GM19372 (cell line): ENCODE data around the gene CAPN15.

ENCODE experiments used
- ATAC-seq: cut with Tn5 transposase; IDR thresholded peaks from one replicate; pipeline ENCODE4 v1.9.1; 2021; ENCODE audit warnings: mild to moderate bottlenecking, low read depth, moderate library complexity; ENCODE audit not compliant: unreplicated experiment

CAPN15 gene

DNA sequence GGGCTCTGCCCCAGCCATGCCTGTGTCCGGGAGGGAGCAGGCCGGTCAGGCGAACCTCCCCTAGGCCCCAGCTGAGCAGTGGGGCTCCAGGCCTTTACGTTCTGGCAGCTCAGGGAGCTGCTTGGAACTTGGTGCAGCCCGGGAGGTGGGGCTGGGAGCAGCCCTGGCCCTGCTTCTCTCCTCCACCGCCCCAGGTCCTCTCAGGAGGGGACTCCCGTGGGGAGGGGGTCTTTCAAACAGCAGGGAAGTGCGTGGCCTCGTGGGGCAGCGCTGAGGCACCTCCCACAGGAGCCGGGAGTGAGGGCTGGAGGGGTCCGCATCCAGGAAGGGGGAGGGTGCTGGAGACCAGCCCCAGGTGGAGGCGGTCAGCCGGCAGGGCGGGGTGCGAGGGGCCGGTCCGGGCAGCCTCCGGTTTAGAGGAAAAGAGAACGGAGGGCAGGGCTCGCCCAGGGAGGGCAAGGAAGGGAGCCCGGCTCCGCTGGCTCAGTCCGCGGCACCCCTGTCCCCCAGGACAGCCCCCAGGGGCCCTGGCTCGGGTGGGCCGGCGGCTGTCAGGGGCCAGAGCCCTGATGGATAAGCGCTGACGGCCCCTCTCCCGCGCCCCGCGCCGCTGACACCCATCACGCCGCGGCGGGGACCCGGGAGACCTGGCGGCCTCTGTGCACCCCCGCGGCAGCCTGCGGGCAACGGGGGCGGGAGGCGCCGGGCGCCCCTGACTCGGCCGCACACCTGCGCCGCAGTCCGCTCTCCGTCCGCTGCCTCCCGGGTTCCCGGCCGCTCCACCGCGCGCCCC is 32.1 kb downstream of the CAPN15 start:
- no peak for ATAC-seq

DNA sequence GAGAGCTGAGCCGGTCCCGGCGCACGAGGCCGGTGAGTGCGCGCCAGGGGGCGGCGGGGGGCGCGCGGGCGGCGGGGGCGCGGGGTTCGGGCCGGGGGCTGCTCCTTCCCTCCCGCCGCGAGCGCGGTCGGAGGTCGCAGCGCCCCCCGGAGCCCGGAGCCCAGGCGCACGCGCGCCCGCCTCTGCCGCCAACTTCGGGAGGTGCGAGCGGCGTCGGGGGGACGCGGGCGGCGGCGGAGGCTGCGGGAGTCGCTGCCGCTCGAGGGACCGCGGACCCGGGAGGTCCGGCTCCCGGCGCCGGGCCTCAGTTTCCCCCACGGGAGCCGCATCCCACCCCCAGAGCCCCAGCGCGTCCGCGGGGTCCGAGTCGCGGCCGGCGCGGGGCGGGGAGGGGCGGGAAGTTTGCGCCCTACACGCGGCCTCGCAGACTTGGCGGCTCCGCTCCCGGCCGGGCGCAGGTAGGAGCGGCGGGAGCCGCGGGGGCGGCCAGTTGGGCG is 32.7 kb downstream of the CAPN15 start, which contains the start of gene PRR35:
PRR35 (plus strand) TSS at position 191 of the 497 bp plus-strand sequence. CDS start 2,901 bp downstream, outside the sequence.
- no peak for ATAC-seq

DNA sequence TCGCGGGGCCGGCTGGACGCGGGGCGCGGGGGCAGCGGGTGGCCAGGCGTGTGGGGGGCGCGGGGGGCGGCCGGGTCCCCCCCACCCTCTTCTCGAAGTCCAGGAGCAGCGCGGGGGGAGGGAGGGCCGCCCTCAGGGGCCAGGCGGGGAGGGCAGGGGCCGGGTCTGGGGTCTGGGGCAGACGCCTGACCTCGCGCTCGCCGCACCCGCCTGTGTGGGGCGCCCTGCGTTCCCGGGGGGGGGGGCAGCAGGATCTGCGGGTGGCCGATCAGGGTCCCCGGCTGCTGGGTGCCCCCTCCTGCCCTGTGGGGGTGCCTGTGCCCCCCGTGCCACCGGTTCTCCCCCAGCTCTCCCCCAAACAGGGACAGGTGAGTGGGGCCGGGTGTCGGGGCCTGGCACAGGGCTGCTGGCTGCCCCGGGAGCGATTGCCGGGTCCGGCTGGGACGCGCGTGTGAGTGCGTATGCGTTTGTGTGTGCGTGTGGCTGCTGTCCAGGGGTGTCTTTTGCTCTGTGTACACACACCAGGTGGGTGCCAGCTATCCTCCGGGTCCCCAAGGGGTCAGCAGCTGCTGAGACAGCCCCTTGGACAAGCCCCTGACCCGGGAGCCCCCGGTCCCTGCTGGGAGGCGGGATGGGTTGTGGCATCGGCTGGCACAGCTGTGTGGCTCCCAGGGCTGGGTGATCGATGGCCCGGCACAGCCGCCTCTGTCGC is 33.3 kb downstream of the CAPN15 start:
- no peak for ATAC-seq

DNA sequence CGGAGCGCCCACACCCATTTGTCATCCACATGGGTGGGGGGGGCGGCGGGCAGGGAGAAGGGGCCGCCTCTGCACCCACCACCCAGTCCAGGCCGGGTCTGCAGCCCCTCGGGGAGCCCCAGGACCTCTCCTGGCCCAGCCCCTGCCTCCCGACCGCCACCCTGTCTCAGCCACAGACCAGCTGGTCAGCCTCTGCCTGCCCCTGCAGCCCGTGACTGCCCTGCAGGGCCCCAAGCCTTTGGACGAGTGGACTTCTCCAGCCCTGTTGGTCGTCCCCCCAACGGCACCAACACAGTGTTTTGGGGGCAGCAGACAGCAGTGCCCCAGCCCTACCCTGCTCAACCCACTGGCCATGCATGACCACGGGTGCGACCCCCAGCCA is 33.9 kb downstream of the CAPN15 start:
- ATAC-seq = no peak

GRCh38 chr16:561957-562938 is 34.7 kb downstream of the CAPN15 start:
- no peak for ATAC-seq

GRCh38 chr16:563072-563644 is 35.6 kb downstream of the CAPN15 start:
- no peak for ATAC-seq

DNA sequence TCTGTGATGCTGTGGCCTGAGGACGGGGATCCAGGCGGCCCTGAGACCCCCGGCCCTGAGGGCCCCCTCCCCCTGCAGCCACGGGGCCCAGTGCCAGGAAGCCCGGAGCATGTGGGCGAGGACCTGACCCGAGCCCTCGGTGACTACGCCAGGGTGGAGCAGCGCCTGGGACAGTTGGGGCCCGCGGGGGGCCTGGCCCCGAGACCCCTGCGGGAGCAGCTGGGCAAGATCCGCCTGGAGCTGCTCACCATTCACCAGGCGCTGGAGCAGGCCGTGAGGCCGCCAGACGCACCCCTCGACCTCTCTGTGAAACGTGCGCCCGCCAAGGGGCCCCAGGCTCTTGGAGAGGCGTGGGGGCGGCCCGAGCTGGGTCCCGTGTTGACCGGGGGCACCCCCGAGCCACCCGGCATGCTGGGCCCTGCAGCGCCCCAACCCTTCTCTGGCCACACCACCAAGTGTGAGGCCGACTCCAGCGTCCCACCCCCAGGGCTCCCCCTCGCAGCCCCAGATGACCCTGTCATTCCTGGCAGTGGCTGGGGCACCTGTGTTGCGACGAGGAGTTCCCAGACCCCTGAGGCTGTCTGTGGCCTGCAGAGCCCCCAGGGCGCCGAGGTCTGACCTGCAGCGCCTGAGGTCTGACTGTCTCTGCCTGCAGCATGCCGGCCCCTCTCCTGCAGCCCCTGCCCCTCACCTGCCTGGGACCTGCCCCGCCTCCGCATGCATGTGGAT is 37.3 kb downstream of the CAPN15 start:
- ATAC-seq = no peak

DNA sequence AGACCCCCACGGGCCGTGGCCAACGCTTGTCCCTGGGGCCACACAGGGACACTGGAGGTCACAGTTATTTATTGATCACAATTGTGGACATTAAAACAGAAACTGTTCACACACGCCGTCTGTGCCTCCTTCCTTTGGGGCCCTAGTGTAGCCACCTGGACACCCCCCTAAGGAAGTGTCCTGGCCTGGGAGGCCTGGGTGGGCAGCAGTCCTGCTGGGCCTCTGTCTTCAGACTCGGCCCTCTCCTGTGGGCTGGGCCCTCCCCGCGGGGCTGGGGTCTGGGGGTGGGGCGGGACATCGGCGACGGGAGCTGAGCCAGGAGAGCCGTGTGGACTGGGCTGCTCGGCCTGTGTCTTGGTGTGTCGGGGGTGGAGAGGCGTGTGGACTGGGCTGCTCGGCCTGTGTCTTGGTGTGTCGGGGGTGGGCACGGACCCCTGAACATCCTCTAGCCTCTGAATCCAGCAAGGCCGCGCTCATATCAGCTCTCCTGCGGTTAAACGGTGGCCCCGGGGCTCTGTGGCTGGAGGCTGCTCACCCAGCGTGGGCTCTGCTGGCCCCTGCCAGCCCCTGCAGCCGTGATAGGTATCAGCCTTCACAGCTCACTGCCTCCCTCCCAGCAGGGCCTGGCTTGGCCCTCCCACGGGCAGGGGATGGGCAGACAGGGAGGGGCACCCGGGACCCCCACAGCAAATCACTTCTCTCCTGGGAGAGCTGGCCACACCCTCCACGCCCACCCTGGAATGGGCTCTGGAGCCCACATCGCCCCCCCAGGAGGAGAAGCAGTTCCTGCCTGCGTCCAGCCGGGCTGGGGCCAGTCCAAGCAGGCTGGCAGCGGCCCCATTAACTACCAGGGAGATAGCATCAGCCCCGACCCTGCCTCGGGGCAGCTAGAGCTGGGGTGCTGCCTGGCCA is 38.2 kb downstream of the CAPN15 start:
- ATAC-seq = no peak

GRCh38 chr16:566475-567372 is 39.2 kb downstream of the CAPN15 start, which contains the start of gene NHLRC4:
Gene NHLRC4 (plus strand): TSS chr16:567005. CDS start chr16:568048, 1,043 bp downstream.
- ATAC-seq = peak; percentile 50

DNA sequence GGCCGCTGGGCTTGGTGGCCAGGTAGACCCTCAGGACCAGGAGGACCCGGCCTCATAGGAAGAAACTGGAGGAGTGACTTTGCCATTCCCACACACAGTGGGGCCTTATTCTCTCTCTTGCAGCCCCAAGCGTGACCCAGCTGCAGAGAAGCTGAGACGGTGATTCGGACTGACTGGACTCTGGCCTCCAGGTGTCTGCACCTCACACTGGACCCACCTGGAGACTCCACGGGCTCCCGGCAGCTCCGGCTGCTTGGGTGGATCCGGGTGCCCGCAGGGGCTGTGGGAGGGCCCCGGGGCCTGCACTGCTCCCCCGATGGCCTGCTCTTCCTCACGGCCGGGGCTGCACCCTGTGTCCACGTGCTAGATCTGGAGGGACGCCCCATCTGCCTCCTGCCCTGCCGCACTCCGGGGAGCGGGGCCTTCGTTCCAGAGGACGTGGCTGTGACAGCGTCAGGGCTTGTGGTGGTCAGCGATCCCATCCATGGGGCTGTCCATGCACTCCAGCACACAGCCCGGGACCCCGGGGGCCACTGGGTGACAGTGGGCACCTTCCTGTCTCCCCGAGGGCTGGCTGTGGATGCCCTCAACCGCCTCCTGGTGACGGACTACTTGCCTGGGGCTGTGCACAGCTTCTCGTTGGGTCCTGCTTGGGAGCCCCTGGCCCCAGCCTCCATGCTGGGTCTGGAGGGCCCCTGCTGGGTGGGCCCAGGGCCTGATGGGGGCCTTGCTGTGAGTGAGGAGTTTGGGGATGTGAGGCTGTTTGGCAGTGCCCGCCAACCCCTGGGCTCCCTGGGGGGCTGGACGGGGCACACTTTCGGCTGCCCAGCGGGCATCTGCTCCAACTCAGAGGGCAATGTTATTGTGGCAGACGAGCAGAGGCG is 40.1 kb downstream of the CAPN15 start:
- ATAC-seq = no peak

DNA sequence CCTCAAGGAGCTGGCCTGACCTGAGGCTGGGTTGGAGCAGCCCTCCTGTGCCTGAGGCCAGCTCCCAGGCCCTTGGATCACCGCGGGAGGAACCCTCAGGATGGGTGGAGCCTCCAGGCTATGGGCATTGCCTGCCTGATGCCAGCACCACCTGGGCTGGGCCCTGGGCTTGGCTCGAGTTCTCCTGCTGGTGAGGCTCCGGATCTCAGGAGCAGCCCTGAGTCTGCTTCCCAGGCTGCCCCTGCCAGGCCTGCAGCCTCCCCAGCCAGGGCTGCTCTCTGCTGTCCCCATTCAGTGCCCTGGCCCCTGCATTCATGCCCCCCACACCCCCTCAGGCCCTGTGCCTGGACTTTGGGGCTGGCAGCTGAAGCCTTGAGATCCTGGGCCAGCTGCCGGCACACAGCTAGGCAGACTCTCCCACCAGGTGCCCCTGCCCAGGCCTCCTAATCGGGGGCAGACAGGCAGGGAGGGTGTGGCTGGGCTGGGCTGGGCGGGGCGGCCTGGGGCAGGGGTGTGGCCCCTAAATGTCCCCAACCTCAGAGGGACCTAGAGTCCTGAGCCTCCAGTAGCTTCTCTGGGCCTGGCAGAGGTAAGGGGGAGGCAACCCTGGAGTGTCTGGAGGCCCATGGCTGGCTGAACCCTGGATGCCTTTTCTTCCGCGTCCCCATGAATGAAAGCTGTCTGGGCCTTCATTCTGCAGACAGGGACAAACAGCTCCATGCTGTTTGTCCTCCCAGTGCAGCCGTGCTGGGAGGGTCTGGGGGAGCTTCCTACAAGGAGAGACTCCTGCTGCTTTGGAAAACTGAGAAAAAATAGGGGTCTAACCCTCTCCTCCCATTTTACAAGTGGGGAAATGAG is 41.1 kb downstream of the CAPN15 start:
- no peak for ATAC-seq

GRCh38 chr16:569445-570254 is 42.1 kb downstream of the CAPN15 start, which contains the start of gene PIGQ:
Gene PIGQ (plus strand): TSS chr16:569968. CDS start chr16:574075, 4,107 bp downstream.
- ATAC-seq = peak; percentile 47

- no peak for ATAC-seq
Observed at GRCh38 chr16:572865-573650, 45.5 kb downstream of the CAPN15 start.
